ENCODE results near the gene COPS9.

COPS9 gene

GRCh38 chr2:240164586-240164985, 28.5 kb upstream of the COPS9 start:
- no peaks in the 10 kb centered on the region for H3K36me3 ChIP-seq (ENCODE audit: control insufficient read depth, low read depth, low read length)
- no peaks in the 10 kb centered on the region for H3K27me3 ChIP-seq (ENCODE audit: control insufficient read depth, insufficient read depth, low read length)
- H3K4me1 ChIP-seq (ENCODE audit: control insufficient read depth, low read depth, low read length): no peaks in the 10 kb centered on the region

GRCh38 chr2:240163844-240164574, 27.9 kb upstream of the COPS9 start:
- Histone ChIP-seq H3K9me3 (ENCODE audit: control insufficient read depth, low read depth, low read length) (no peaks in the 10 kb centered on the region), H3K36me3 (ENCODE audit: control insufficient read depth, low read depth, low read length) (no peaks in the 10 kb centered on the region), H3K4me1 (ENCODE audit: control insufficient read depth, low read depth, low read length) (no peaks in the 10 kb centered on the region), H3K27me3 (ENCODE audit: control insufficient read depth, insufficient read depth, low read length) (no peaks in the 10 kb centered on the region), H3K27ac (ENCODE audit: low read length) (no peak overlapping the region), H3K4me3 (ENCODE audit: low read length) (no peak overlapping the region), H3K9ac (ENCODE audit: low read length) (no peak overlapping the region)

More at GRCh38 chr2:240164586-240164985, 28.5 kb upstream of the COPS9 start:
- no peaks in the 10 kb centered on the region for H3K9me3 ChIP-seq (ENCODE audit: control insufficient read depth, low read depth, low read length)
- no peak overlapping the region for H3K9ac ChIP-seq (ENCODE audit: low read length)
- no peak overlapping the region for H3K4me3 ChIP-seq (ENCODE audit: low read length)
- H3K27ac ChIP-seq (ENCODE audit: low read length): no peak overlapping the region

- Histone ChIP-seq H3K27me3 (ENCODE audit: control insufficient read depth, insufficient read depth, low read length) (no peaks in the 10 kb centered on the region), H3K27ac (ENCODE audit: low read length) (no peak overlapping the region), H3K36me3 (ENCODE audit: control insufficient read depth, low read depth, low read length) (no peaks in the 10 kb centered on the region), H3K4me1 (ENCODE audit: control insufficient read depth, low read depth, low read length) (no peaks in the 10 kb centered on the region), H3K9me3 (ENCODE audit: control insufficient read depth, low read depth, low read length) (no peaks in the 10 kb centered on the region), H3K4me3 (ENCODE audit: low read length) (no peak overlapping the region), H3K9ac (ENCODE audit: low read length) (no peak overlapping the region)
Observed at GRCh38 chr2:240162939-240163714, 27.0 kb upstream of the COPS9 start.

GRCh38 chr2:240162531-240162930, 26.4 kb upstream of the COPS9 start:
- no peak overlapping the region for H3K9ac ChIP-seq (ENCODE audit: low read length)
- no peaks in the 10 kb centered on the region for H3K36me3 ChIP-seq (ENCODE audit: control insufficient read depth, low read depth, low read length)
- H3K27me3 ChIP-seq (ENCODE audit: control insufficient read depth, insufficient read depth, low read length): no peaks in the 10 kb centered on the region
- H3K9me3 ChIP-seq (ENCODE audit: control insufficient read depth, low read depth, low read length): no peaks in the 10 kb centered on the region
- H3K4me3 ChIP-seq (ENCODE audit: low read length): no peak overlapping the region
- no peaks in the 10 kb centered on the region for H3K4me1 ChIP-seq (ENCODE audit: control insufficient read depth, low read depth, low read length)
- H3K27ac ChIP-seq (ENCODE audit: low read length): no peak overlapping the region

- Histone ChIP-seq H3K27ac (ENCODE audit: low read length) (no peak overlapping the region), H3K9ac (ENCODE audit: low read length) (no peak overlapping the region), H3K27me3 (ENCODE audit: control insufficient read depth, insufficient read depth, low read length) (no peaks in the 10 kb centered on the region), H3K36me3 (ENCODE audit: control insufficient read depth, low read depth, low read length) (no peaks in the 10 kb centered on the region), H3K9me3 (ENCODE audit: control insufficient read depth, low read depth, low read length) (no peaks in the 10 kb centered on the region), H3K4me3 (ENCODE audit: low read length) (no peak overlapping the region), H3K4me1 (ENCODE audit: control insufficient read depth, low read depth, low read length) (no peaks in the 10 kb centered on the region)
Observed at GRCh38 chr2:240162032-240162431, 25.9 kb upstream of the COPS9 start.

GRCh38 chr2:240161087-240161750, 25.1 kb upstream of the COPS9 start:
- no peak overlapping the region for H3K4me3 ChIP-seq (ENCODE audit: low read length)
- no peak overlapping the region for H3K9ac ChIP-seq (ENCODE audit: low read length)
- H3K9me3 ChIP-seq (ENCODE audit: control insufficient read depth, low read depth, low read length): no peaks in the 10 kb centered on the region
- no peaks in the 10 kb centered on the region for H3K27me3 ChIP-seq (ENCODE audit: control insufficient read depth, insufficient read depth, low read length)
- no peaks in the 10 kb centered on the region for H3K36me3 ChIP-seq (ENCODE audit: control insufficient read depth, low read depth, low read length)
- no peaks in the 10 kb centered on the region for H3K4me1 ChIP-seq (ENCODE audit: control insufficient read depth, low read depth, low read length)
- H3K27ac ChIP-seq (ENCODE audit: low read length): no peak overlapping the region

- no peaks in the 10 kb centered on the region for H3K9me3 ChIP-seq (ENCODE audit: control insufficient read depth, low read depth, low read length)
- H3K4me1 ChIP-seq (ENCODE audit: control insufficient read depth, low read depth, low read length): no peaks in the 10 kb centered on the region
- no peak overlapping the region for H3K27ac ChIP-seq (ENCODE audit: low read length)
- H3K9ac ChIP-seq (ENCODE audit: low read length): no peak overlapping the region
- no peak overlapping the region for H3K4me3 ChIP-seq (ENCODE audit: low read length)
- no peaks in the 10 kb centered on the region for H3K36me3 ChIP-seq (ENCODE audit: control insufficient read depth, low read depth, low read length)
- H3K27me3 ChIP-seq (ENCODE audit: control insufficient read depth, insufficient read depth, low read length): no peaks in the 10 kb centered on the region
Observed at GRCh38 chr2:240160291-240161086, 24.4 kb upstream of the COPS9 start.

- no peaks in the 10 kb centered on the region for H3K4me1 ChIP-seq (ENCODE audit: control insufficient read depth, low read depth, low read length)
- no peak overlapping the region for H3K27ac ChIP-seq (ENCODE audit: low read length)
- H3K27me3 ChIP-seq (ENCODE audit: control insufficient read depth, insufficient read depth, low read length): no peaks in the 10 kb centered on the region
- H3K9me3 ChIP-seq (ENCODE audit: control insufficient read depth, low read depth, low read length): no peaks in the 10 kb centered on the region
- H3K9ac ChIP-seq (ENCODE audit: low read length): no peak overlapping the region
- H3K36me3 ChIP-seq (ENCODE audit: control insufficient read depth, low read depth, low read length): no peaks in the 10 kb centered on the region
- no peak overlapping the region for H3K4me3 ChIP-seq (ENCODE audit: low read length)
Observed at GRCh38 chr2:240159251-240159839, 23.2 kb upstream of the COPS9 start.

GRCh38 chr2:240157147-240157470, 21.0 kb upstream of the COPS9 start:
- Histone ChIP-seq H3K27me3 (ENCODE audit: control insufficient read depth, insufficient read depth, low read length) (no peaks in the 10 kb centered on the region), H3K4me1 (ENCODE audit: control insufficient read depth, low read depth, low read length) (no peaks in the 10 kb centered on the region), H3K9me3 (ENCODE audit: control insufficient read depth, low read depth, low read length) (no peaks in the 10 kb centered on the region), H3K36me3 (ENCODE audit: control insufficient read depth, low read depth, low read length) (no peaks in the 10 kb centered on the region), H3K4me3 (ENCODE audit: low read length) (no peak overlapping the region), H3K27ac (ENCODE audit: low read length) (no peak overlapping the region), H3K9ac (ENCODE audit: low read length) (no peak overlapping the region)

GRCh38 chr2:240156435-240157146, 20.5 kb upstream of the COPS9 start:
- Histone ChIP-seq H3K36me3 (ENCODE audit: control insufficient read depth, low read depth, low read length) (no peaks in the 10 kb centered on the region), H3K27ac (ENCODE audit: low read length) (no peak overlapping the region), H3K27me3 (ENCODE audit: control insufficient read depth, insufficient read depth, low read length) (no peaks in the 10 kb centered on the region), H3K4me1 (ENCODE audit: control insufficient read depth, low read depth, low read length) (no peaks in the 10 kb centered on the region), H3K4me3 (ENCODE audit: low read length) (no peak overlapping the region), H3K9ac (ENCODE audit: low read length) (no peak overlapping the region), H3K9me3 (ENCODE audit: control insufficient read depth, low read depth, low read length) (no peaks in the 10 kb centered on the region)

Data from iPS-18a (cell line).